Measurements from ENCODE around the gene BRIP1. TPM values are rescaled to one million over a fixed set of nuclear protein-coding genes. Genes with fewer than 3 reads are reported as not detected.

BRIP1 gene
- total RNA-seq, 2 donors from 2014 or later = 0.14 TPM

GRCh38 chr17:61735807-61736206 is 127.5 kb downstream of the BRIP1 start:
- no peaks in the 10 kb centered on the region for H3K9me3 ChIP-seq
- no peak for ATAC-seq (ENCODE audit: insufficient number of reproducible peaks, low FRiP score, low read depth)
- no peak overlapping the region for H3K27ac ChIP-seq
- no peak for DNase-seq (ENCODE audit: low spot score)
- H3K27me3 ChIP-seq (replicated peaks; ENCODE audit: insufficient read depth) = no peaks in the 10 kb centered on the region
- TF ChIP-seq, protein P1, sequence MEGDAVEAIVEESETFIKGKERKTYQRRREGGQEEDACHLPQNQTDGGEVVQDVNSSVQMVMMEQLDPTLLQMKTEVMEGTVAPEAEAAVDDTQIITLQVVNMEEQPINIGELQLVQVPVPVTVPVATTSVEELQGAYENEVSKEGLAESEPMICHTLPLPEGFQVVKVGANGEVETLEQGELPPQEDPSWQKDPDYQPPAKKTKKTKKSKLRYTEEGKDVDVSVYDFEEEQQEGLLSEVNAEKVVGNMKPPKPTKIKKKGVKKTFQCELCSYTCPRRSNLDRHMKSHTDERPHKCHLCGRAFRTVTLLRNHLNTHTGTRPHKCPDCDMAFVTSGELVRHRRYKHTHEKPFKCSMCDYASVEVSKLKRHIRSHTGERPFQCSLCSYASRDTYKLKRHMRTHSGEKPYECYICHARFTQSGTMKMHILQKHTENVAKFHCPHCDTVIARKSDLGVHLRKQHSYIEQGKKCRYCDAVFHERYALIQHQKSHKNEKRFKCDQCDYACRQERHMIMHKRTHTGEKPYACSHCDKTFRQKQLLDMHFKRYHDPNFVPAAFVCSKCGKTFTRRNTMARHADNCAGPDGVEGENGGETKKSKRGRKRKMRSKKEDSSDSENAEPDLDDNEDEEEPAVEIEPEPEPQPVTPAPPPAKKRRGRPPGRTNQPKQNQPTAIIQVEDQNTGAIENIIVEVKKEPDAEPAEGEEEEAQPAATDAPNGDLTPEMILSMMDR (IDR thresholded peaks at IDR 0.05) = no peak
- no peaks in the 10 kb centered on the region for H3K36me3 ChIP-seq
- no peaks in the 10 kb centered on the region for H3K4me1 ChIP-seq (ENCODE audit: control insufficient read depth in 1 of 2, low read depth in 2 of 2)
- no peak overlapping the region for H3K4me3 ChIP-seq

DNA sequence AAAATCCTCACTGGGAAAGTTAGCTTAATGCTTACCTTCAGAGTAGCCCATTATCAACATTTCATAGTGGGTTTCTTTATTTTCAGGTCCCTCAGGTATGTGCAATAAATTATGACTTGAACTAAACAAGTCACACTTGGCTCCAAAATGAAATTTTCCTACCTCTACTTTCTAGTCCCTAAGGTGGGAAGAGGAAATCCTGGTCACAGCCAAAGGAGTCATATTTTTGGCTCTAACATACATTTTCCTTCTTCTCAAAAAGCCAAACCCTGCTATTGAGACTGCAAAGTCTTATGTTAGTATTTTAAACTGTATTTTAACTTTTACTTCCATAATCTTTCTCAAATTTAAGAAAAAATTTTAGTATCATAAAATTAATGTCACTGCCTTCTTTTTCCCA is 128.9 kb downstream of the BRIP1 start:
- H3K36me3 ChIP-seq = no peaks in the 10 kb centered on the region
- H3K4me1 ChIP-seq (ENCODE audit: control insufficient read depth in 1 of 2, low read depth in 2 of 2) = no peaks in the 10 kb centered on the region
- H3K9me3 ChIP-seq = no peaks in the 10 kb centered on the region
- no peak overlapping the region for H3K27ac ChIP-seq
- H3K4me3 ChIP-seq = no peak overlapping the region
- no peak for DNase-seq (ENCODE audit: low spot score)
- TF ChIP-seq, protein P1 (IDR thresholded peaks at IDR 0.05) = no peak
- H3K27me3 ChIP-seq (replicated peaks; ENCODE audit: insufficient read depth) = no peaks in the 10 kb centered on the region
- ATAC-seq (ENCODE audit: insufficient number of reproducible peaks, low FRiP score, low read depth) = no peak

- Histone ChIP-seq H3K27ac (no peak overlapping the region), H3K36me3 (no peaks in the 10 kb centered on the region), H3K9me3 (no peaks in the 10 kb centered on the region), H3K4me3 (no peak overlapping the region), H3K4me1 (ENCODE audit: control insufficient read depth in 1 of 2, low read depth in 2 of 2) (no peaks in the 10 kb centered on the region), H3K27me3 (replicated peaks; ENCODE audit: insufficient read depth) (no peaks in the 10 kb centered on the region)
- ATAC-seq (ENCODE audit: insufficient number of reproducible peaks, low FRiP score, low read depth) (no peak), DNase-seq (ENCODE audit: low spot score) (no peak)
- TF ChIP-seq, protein P1 (IDR thresholded peaks at IDR 0.05) = no peak
These were observed 129.3 kb downstream of the BRIP1 start for GRCh38 chr17:61734012-61734411.

DNA sequence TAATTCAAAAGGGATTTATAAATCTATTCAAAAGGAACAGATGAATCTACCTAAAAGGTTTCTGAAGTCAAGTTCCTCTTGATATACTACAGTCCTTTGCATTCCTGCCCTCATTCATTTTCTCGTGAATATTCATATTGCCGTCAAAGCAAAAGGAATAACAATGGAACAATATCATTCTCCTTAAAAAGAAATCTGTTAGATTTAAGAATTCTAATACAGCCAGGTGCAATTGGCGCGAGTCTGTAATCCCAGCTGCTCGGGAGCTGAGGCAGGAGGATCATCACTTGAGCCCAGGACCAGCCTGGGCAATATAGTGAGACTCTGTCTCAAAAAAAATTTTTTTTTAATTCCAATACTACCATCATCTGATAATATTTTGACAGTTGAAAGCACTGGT is 130.3 kb downstream of the BRIP1 start:
- ATAC-seq (ENCODE audit: insufficient number of reproducible peaks, low FRiP score, low read depth) = no peak
- H3K4me3 ChIP-seq = no peak overlapping the region
- TF ChIP-seq, protein P1 (IDR thresholded peaks at IDR 0.05) = no peak

DNA sequence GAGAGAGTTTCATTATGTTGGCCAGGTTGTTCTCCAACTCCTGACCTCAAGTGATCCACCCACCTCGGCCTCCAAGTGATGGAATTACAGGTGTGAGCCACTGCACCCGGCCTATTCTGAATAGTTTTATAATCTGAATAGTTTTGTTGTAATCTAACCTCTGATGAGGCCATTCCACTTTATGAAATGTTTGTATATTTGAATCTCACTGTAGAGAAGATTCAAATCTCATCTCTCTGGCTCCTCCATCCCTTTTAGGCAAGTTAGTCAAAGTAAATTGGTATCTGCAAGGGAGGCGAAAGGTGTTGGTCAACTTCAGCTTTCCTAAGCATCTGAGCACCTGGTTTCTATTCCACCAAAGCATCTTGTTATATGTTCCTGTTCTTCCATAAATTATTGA is 131.2 kb downstream of the BRIP1 start:
- Histone ChIP-seq H3K9me3 (no peaks in the 10 kb centered on the region), H3K36me3 (no peaks in the 10 kb centered on the region), H3K27ac (no peak overlapping the region), H3K4me3 (no peak overlapping the region), H3K27me3 (replicated peaks; ENCODE audit: insufficient read depth) (no peaks in the 10 kb centered on the region), H3K4me1 (ENCODE audit: control insufficient read depth in 1 of 2, low read depth in 2 of 2) (no peaks in the 10 kb centered on the region)
- TF ChIP-seq, protein P1 (IDR thresholded peaks at IDR 0.05) = no peak
- ATAC-seq (ENCODE audit: insufficient number of reproducible peaks, low FRiP score, low read depth) (no peak), DNase-seq (ENCODE audit: low spot score) (no peak)

More for the DNA sequence above, 130.3 kb downstream of the BRIP1 start:
- H3K27me3 ChIP-seq (replicated peaks; ENCODE audit: insufficient read depth) = no peaks in the 10 kb centered on the region
- no peaks in the 10 kb centered on the region for H3K4me1 ChIP-seq (ENCODE audit: control insufficient read depth in 1 of 2, low read depth in 2 of 2)
- DNase-seq (ENCODE audit: low spot score) = no peak
- H3K27ac ChIP-seq = no peak overlapping the region
- no peaks in the 10 kb centered on the region for H3K9me3 ChIP-seq
- H3K36me3 ChIP-seq = no peaks in the 10 kb centered on the region
